Lung (tissue), 12 donors: ENCODE data around the gene MAU2. TPM values are rescaled to one million over a fixed set of nuclear protein-coding genes. Genes with fewer than 3 reads are reported as not detected.

Experiments used
- ATAC-seq: fragments of 200-7000 bp; cut with Tn5 transposase; one replicate; pipeline ENCODE4 v1.9.1; 2020; ENCODE audit warnings: moderate number of reproducible peaks; ENCODE audit not compliant: insufficient read depth, low FRiP score
- DNase-seq, 3 donors: peaks; one replicate each; pipeline ENCODE4 v3.0.0-alpha.2; 2013 to 2017
- H3K27ac ChIP-seq, 2 donors: one replicate each; pipeline ENCODE4 v1.5.1; 2013; ENCODE audit warnings: mild to moderate bottlenecking in 2 of 2, moderate library complexity in 2 of 2, control low read depth in 1 of 2, inconsistent platforms in 1 of 2, low read depth in 1 of 2, low read length in 1 of 2
- H3K27me3 ChIP-seq, 3 donors: one replicate each; pipeline ENCODE4 v1.5.1; 2013; ENCODE audit warnings: low read length in 2 of 3; ENCODE audit not compliant: control insufficient read depth in 3 of 3, insufficient read depth in 3 of 3
- H3K36me3 ChIP-seq, 4 donors: one replicate each; pipeline ENCODE4 v1.5.1; 2013; ENCODE audit warnings: low read length in 4 of 4, mild to moderate bottlenecking in 1 of 4, moderate library complexity in 1 of 4; ENCODE audit not compliant: control insufficient read depth in 4 of 4, insufficient read depth in 4 of 4
- H3K4me1 ChIP-seq, 5 donors: one replicate each; pipeline ENCODE4 v1.5.1; 2013; ENCODE audit warnings: low read length in 5 of 5, mild to moderate bottlenecking in 2 of 5, moderate library complexity in 1 of 5; ENCODE audit not compliant: control insufficient read depth in 5 of 5, insufficient read depth in 5 of 5
- H3K4me3 ChIP-seq: one replicate; pipeline ENCODE4 v1.5.1; 2013; ENCODE audit warnings: mild to moderate bottlenecking, control low read depth, moderate library complexity
- H3K9ac ChIP-seq, 2 donors: one replicate each; pipeline ENCODE4 v1.5.1; 2013; ENCODE audit warnings: low read length in 2 of 2, control low read depth in 1 of 2; ENCODE audit not compliant: insufficient read depth in 1 of 2
- H3K9me3 ChIP-seq, 4 donors: one replicate each; pipeline ENCODE4 v1.5.1; 2013; ENCODE audit warnings: low read length in 3 of 4, mild to moderate bottlenecking in 1 of 4, moderate library complexity in 1 of 4; ENCODE audit not compliant: control insufficient read depth in 4 of 4, insufficient read depth in 3 of 4
- CTCF ChIP-seq: IDR thresholded peaks from 2 replicates; pipeline ENCODE4 v1.5.1; 2012; ENCODE audit warnings: mild to moderate bottlenecking; ENCODE audit errors: control extremely low read depth, extremely low read depth
- WGBS, 2 donors: extraction: QIAGEN DNeasy Blood & Tissue Kit; methylation state at CpG; one replicate each; pipeline ENCODE4 v1.1.7; 2013; 5-methylcytosine and 5-hydroxymethylcytosine counted together
- polyA plus RNA-seq, 2 donors: library from polyadenylated mRNA; stranded (reverse); fragments of 200-250 nt; gene quantifications; one replicate each; pipeline ENCODE4 v1.2.1, GENCODE V29; 2013
- total RNA-seq, 2 donors: library from RNA; depleted of rRNA in 1 of 2; stranded (reverse); fragments of >200 nt in 1 of 2; gene quantifications; one replicate each; pipeline ENCODE4 v1.2.1, GENCODE V29; 2014 to 2021
- donor health status: control.
- donor health status: control.
- donor health status: Bipolar disorder and iron deficiency.
- donor health status: healthy.
- donor health status: DM: yes; HTN: yes; CAD: no.

The MAU2 gene
- total and polyA plus RNA-seq, 4 donors, result 21.6 to 68.0 (median 44.5) TPM

- no peak for TF ChIP-seq CTCF
- H3K27ac ChIP-seq, result no peak overlapping the region
- WGBS, 2 donors, result 97% methylated on average over 10 of the region's 10 CpGs
- H3K9ac ChIP-seq, result no peak overlapping the region
- DNase-seq (no peak), ATAC-seq (no peak)
- H3K27me3 ChIP-seq, result no peaks in the 10 kb centered on the region
- H3K36me3 ChIP-seq, result peaks cover 0 to 44% (median 27%) of the 10 kb centered on the region in 4 donors
- no peaks in the 10 kb centered on the region for H3K4me1 ChIP-seq
- no peak overlapping the region for H3K4me3 ChIP-seq
- peaks cover 0 to 2% (median 0%) of the 10 kb centered on the region in 4 donors for H3K9me3 ChIP-seq
These were observed 34.9 kb upstream of the MAU2 start for GRCh38 chr19:19285686-19286085.

- 96 to 99% methylated on average over 5 of the region's 5 CpGs for WGBS, 2 donors
- Histone ChIP-seq H3K9ac (no peak overlapping the region), H3K27ac (no peak overlapping the region), H3K9me3 (peaks cover 0 to 4% (median under 1%) of the 10 kb centered on the region in 4 donors), H3K27me3 (no peaks in the 10 kb centered on the region), H3K36me3 (peaks cover 6 to 46% (median 33%) of the 10 kb centered on the region in 4 donors), H3K4me3 (no peak overlapping the region), H3K4me1 (no peaks in the 10 kb centered on the region)
- DNase-seq (no peak), ATAC-seq (no peak)
- no peak for TF ChIP-seq CTCF
These were observed 28.0 kb upstream of the MAU2 start for GRCh38 chr19:19292607-19293006.

- 92 to 98% methylated on average over 4 of the region's 4 CpGs for WGBS, 2 donors
- no peak overlapping the region for H3K4me3 ChIP-seq
- H3K9ac ChIP-seq, result no peak overlapping the region
- no peak overlapping the region for H3K27ac ChIP-seq
- H3K36me3 ChIP-seq, result peaks cover 6 to 34% (median 29%) of the 10 kb centered on the region in 4 donors
- H3K27me3 ChIP-seq, result no peaks in the 10 kb centered on the region
- ATAC-seq, result no peak
- H3K9me3 ChIP-seq, result peaks cover 0 to 4% (median under 1%) of the 10 kb centered on the region in 4 donors
- TF ChIP-seq CTCF, result no peak
- no peaks in the 10 kb centered on the region for H3K4me1 ChIP-seq
- DNase-seq, result no peak
These were observed 25.7 kb upstream of the MAU2 start for GRCh38 chr19:19294914-19295313.

GRCh38 chr19:19296953-19297689, 23.5 kb upstream of the MAU2 start:
- peaks cover 6 to 43% (median 36%) of the 10 kb centered on the region in 4 donors for H3K36me3 ChIP-seq
- ATAC-seq, result no peak
- 88 to 96% methylated on average over 19 of the region's 19 CpGs for WGBS, 2 donors

More at GRCh38 chr19:19296953-19297689, 23.5 kb upstream of the MAU2 start:
- DNase-seq, result no peak
- no peak for TF ChIP-seq CTCF
- no peak overlapping the region for H3K9ac ChIP-seq
- peaks cover 0 to 4% (median under 1%) of the 10 kb centered on the region in 4 donors for H3K9me3 ChIP-seq
- no peaks in the 10 kb centered on the region for H3K27me3 ChIP-seq
- no peaks in the 10 kb centered on the region for H3K4me1 ChIP-seq
- H3K4me3 ChIP-seq, result no peak overlapping the region
- H3K27ac ChIP-seq, result no peak overlapping the region
